K562 (cell line): Measurements from ENCODE around the gene C5orf52. TPM values are rescaled to one million over a fixed set of nuclear protein-coding genes. Genes with fewer than 3 reads are reported as not detected.

Experiments used
- ATAC-seq: fragments of 200-7000 bp; cut with Tn5 transposase; 3 replicates; pipeline ENCODE4 v1.9.1; 2020; ENCODE audit warnings: moderate library complexity
- BruUV-seq: library from RNA; stranded (reverse); fragments of 400-500 nt; replicated peaks from 2 replicates; lab custom pipeline; 2021; lab: Mats Ljungman, UMichigan
- CTCF ChIA-PET: fragments of 300-600 bp; formaldehyde crosslinking; extraction: SDS; loops from one replicate; lab custom pipeline; 2021; ENCODE audit warnings: low intra/inter-chr PET ratio; lab: Yijun Ruan, JAX
- POLR2A ChIA-PET: fragments of 300-600, 350-650 bp; sonication (Branson Sonifier 250); formaldehyde crosslinking; extraction: SDS; loops from one replicate; lab custom pipeline; 2021; ENCODE audit warnings: antibody characterized with exemption, inconsistent platforms; lab: Yijun Ruan, JAX
- DNase-seq, 4 experiments: peaks; one replicate each; pipeline versions ENCODE4 v3.0.0 to v3.0.0-alpha.2; 2011 to 2018; ENCODE audit warnings: low spot score in 3 of 4, mixed read lengths in 3 of 4; ENCODE audit errors: extremely low read depth in 1 of 4
- FAIRE-seq: peaks from 2 replicates; lab custom pipeline; 2011; peaks lifted over from hg19 to GRCh38; lab: Jason Lieb, UNC
- H2AFZ ChIP-seq: 2 replicates; pipeline ENCODE4 v1.6.0; 2011; ENCODE audit warnings: low read depth, low read length, control low read depth, inconsistent platforms
- H3K27ac ChIP-seq: fragments of 200-600 bp; 3 replicates; pipeline ENCODE4 v1.8.0; 2011; ENCODE audit warnings: low read depth, mild to moderate bottlenecking, control low read depth, inconsistent platforms, low read length, moderate library complexity, mixed read lengths; ENCODE audit errors: extremely low read depth
- H3K27me3 ChIP-seq, 2 experiments: fragments of 300-600 bp in 1 of 2; 2 replicates in 1 of 2; 3 replicates in 1 of 2; pipeline versions ENCODE4 v1.6.0 to v1.8.0; 2011; ENCODE audit warnings: inconsistent platforms in 2 of 2, low read length in 2 of 2, mild to moderate bottlenecking in 1 of 2, mixed read lengths in 1 of 2, moderate library complexity in 1 of 2; ENCODE audit not compliant: control insufficient read depth in 2 of 2, insufficient read depth in 2 of 2
- H3K36me3 ChIP-seq: fragments of 300-600 bp; 3 replicates; pipeline ENCODE4 v1.8.0; 2011; ENCODE audit warnings: mild to moderate bottlenecking, low read length, inconsistent platforms; ENCODE audit not compliant: control insufficient read depth, insufficient read depth
- H3K4me1 ChIP-seq, 2 experiments: fragments of 200-600 bp in 1 of 2; replicated peaks in 1 of 2; 2 replicates in 1 of 2; 3 replicates in 1 of 2; pipeline versions ENCODE4 v1.5.1 to v1.8.0; 2011; ENCODE audit warnings: inconsistent platforms in 2 of 2, low read length in 2 of 2, mild to moderate bottlenecking in 1 of 2, mixed read lengths in 1 of 2, moderate library complexity in 1 of 2; ENCODE audit not compliant: control insufficient read depth in 2 of 2, insufficient read depth in 2 of 2
- H3K4me2 ChIP-seq: 2 replicates; pipeline ENCODE4 v1.6.1; 2011; ENCODE audit warnings: low read length, control low read depth, inconsistent platforms, mixed read lengths; ENCODE audit not compliant: insufficient read depth
- H3K4me3 ChIP-seq: fragments of 200-600 bp; sonication (generic), shearing (Covaris generic); 2 replicates; pipeline ENCODE4 v1.5.1; 2016; ENCODE audit warnings: control low read depth, inconsistent platforms
- H3K79me2 ChIP-seq: fragments of 200-600 bp; 3 replicates; pipeline ENCODE4 v1.8.0; 2011; ENCODE audit warnings: low read length, inconsistent platforms; ENCODE audit not compliant: control insufficient read depth, insufficient read depth
- H3K9ac ChIP-seq, 2 experiments: 2 replicates each; pipeline versions ENCODE4 v1.6.0 to v1.6.1; 2011; ENCODE audit warnings: low read depth in 2 of 2, low read length in 2 of 2, control low read depth in 1 of 2, inconsistent platforms in 1 of 2, mild to moderate bottlenecking in 1 of 2, mixed read lengths in 1 of 2; ENCODE audit not compliant: insufficient read depth in 1 of 2
- H3K9me1 ChIP-seq: one replicate; pipeline ENCODE4 v1.6.0; 2011; ENCODE audit warnings: inconsistent platforms, mild to moderate bottlenecking, low read length, moderate library complexity; ENCODE audit not compliant: control insufficient read depth, insufficient read depth
- H3K9me3 ChIP-seq: replicated peaks from 2 replicates; pipeline ENCODE4 v1.5.1; 2011; ENCODE audit warnings: low read depth, low read length, inconsistent platforms; ENCODE audit not compliant: control insufficient read depth, insufficient read depth
- H4K20me1 ChIP-seq: replicated peaks from 2 replicates; pipeline ENCODE4 v1.6.1; 2011; ENCODE audit warnings: low read length, inconsistent platforms, mixed read lengths; ENCODE audit not compliant: control insufficient read depth, insufficient read depth
- ARID3B ChIP-seq: fragments of 250-450 bp; sonication (Bioruptor Pico); IDR thresholded peaks from 2 replicates; pipeline ENCODE4 v1.4.0; 2020; ENCODE audit warnings: borderline replicate concordance
- ARNT ChIP-seq, 2 experiments: fragments of 450-650 bp; IDR thresholded peaks; 2 replicates each; pipeline ENCODE4 v1.6.1; 2016; ENCODE audit warnings: mild to moderate bottlenecking in 1 of 2
- CTCFL ChIP-seq: IDR thresholded peaks from 2 replicates; pipeline ENCODE4 v1.6.1; 2011; ENCODE audit warnings: borderline replicate concordance, low read depth, mild to moderate bottlenecking, moderate library complexity, low read length; ENCODE audit not compliant: insufficient read depth, poor library complexity, severe bottlenecking
- GTF2A2 ChIP-seq: IDR thresholded peaks from 2 replicates; pipeline ENCODE4 v1.6.1; 2016; ENCODE audit warnings: mild to moderate bottlenecking, missing genetic modification characterization, missing compliant biosample characterization
- HMG20A ChIP-seq: fragments of 450-650 bp; formaldehyde crosslinking; conservative IDR thresholded peaks from 2 replicates; pipeline ENCODE4 v1.4.0; 2020; ENCODE audit warnings: mild to moderate bottlenecking, mixed read lengths
- MCM3 ChIP-seq: fragments of 450-650 bp; IDR thresholded peaks from 2 replicates; pipeline ENCODE4 v1.6.1; 2016
- PML ChIP-seq: IDR thresholded peaks from 2 replicates; pipeline ENCODE4 v1.6.1; 2012; ENCODE audit warnings: low read length, inconsistent platforms
- RBM15 ChIP-seq: fragments of 200-400 bp; formaldehyde crosslinking; IDR thresholded peaks from 2 replicates; pipeline ENCODE4 v1.6.1; 2018; ENCODE audit warnings: mild to moderate bottlenecking, low read length, moderate library complexity; ENCODE audit not compliant: insufficient read depth
- SAFB2 ChIP-seq: fragments of 200-400 bp; formaldehyde crosslinking; IDR thresholded peaks from 2 replicates; pipeline ENCODE4 v1.6.1; 2018; ENCODE audit warnings: borderline replicate concordance, low read length, low read depth, moderate library complexity; ENCODE audit not compliant: severe bottlenecking
- TSC22D4 ChIP-seq: fragments of 450-650 bp; IDR thresholded peaks from 2 replicates; pipeline ENCODE4 v1.6.1; 2016; ENCODE audit warnings: missing genetic modification characterization, missing biosample characterization, control low read depth
- ZBTB1 ChIP-seq: sonication (generic); formaldehyde crosslinking; IDR thresholded peaks from 2 replicates; pipeline ENCODE4 v1.8.1; 2023; ENCODE audit warnings: missing genetic modification reagents, low read depth, mild to moderate bottlenecking, borderline replicate concordance
- ZBTB9 ChIP-seq: fragments of 450-650 bp; formaldehyde crosslinking; IDR thresholded peaks from 2 replicates; pipeline ENCODE4 v1.4.0; 2020; ENCODE audit warnings: mild to moderate bottlenecking, moderate library complexity
- ZNF184 ChIP-seq: sonication (generic); formaldehyde crosslinking; IDR thresholded peaks from 2 replicates; pipeline ENCODE4 v1.5.0; 2020; ENCODE audit warnings: missing genetic modification reagents
- ZNF431 ChIP-seq: sonication (generic); formaldehyde crosslinking; IDR thresholded peaks from 2 replicates; pipeline ENCODE4 v1.8.0; 2022; ENCODE audit warnings: mild to moderate bottlenecking, missing genetic modification reagents
- ZNF511 ChIP-seq: sonication (generic); formaldehyde crosslinking; IDR thresholded peaks from 2 replicates; pipeline ENCODE4 v1.8.0; 2022; ENCODE audit warnings: mild to moderate bottlenecking, missing genetic modification reagents
- ZNF696 ChIP-seq: fragments of 250-450 bp; sonication (Bioruptor Pico); conservative IDR thresholded peaks from 2 replicates; pipeline ENCODE4 v1.4.0; 2020; ENCODE audit warnings: mild to moderate bottlenecking, moderate library complexity
- ZNF79 ChIP-seq: fragments of 250-450 bp; sonication (Bioruptor Pico); IDR thresholded peaks from 2 replicates; pipeline ENCODE4 v1.4.0; 2020; ENCODE audit warnings: low read depth, mild to moderate bottlenecking, moderate library complexity
- in situ Hi-C: fragments of 300-500 bp; cut with MboI; formaldehyde crosslinking; loops from 4 replicates; pipeline ENCODE4 v1.15.0; 2018; ENCODE audit warnings: inconsistent platforms, mixed read lengths
- intact Hi-C: fragments of 100-400 bp; cut with micrococcal nuclease; formaldehyde crosslinking; loops from 2 replicates; pipeline ENCODE4 v1.14.2; 2022
- polyA plus RNA-seq, 8 experiments: library from polyadenylated mRNA; depleted of rRNA in 4 of 8; stranded (reverse) in 5 of 8; unstranded in 3 of 8; fragments of >200 nt; fragmentation: Nextera tagmentation in 2 of 8; fragmentation: Illumina TruSeq in 1 of 8; extraction: Ambion mirVana in 2 of 8; extraction: Trizol in 1 of 8; gene quantifications; 2 replicates each; pipeline versions ENCODE4 v1.2.1 to v1.2.3, GENCODE V29; 2011 to 2014; ENCODE audit warnings: inconsistent platforms in 1 of 8, missing spikeins in 1 of 8
- total RNA-seq, 7 experiments: library from RNA; depleted of rRNA in 6 of 7; stranded (reverse); fragments of >200 nt in 6 of 7; fragmentation: Illumina TruSeq in 2 of 7; extraction: Trizol in 2 of 7; gene quantifications; 2 replicates each; pipeline versions ENCODE4 v1.2.1 to v1.2.3, GENCODE V29; 2011 to 2021; ENCODE audit warnings: low replicate concordance in 1 of 7

Gene C5orf52
- total and polyA plus RNA-seq, 9 of the 15 experiments (the other 6 are each of a cell fraction or from before 2014, with no cell fraction given): not detected

GRCh38 chr5:157714596-157714864 lies 43.2 kb downstream of the C5orf52 start:
- FAIRE-seq: no peak
- in situ Hi-C loops: no loop called here
- Histone ChIP-seq H3K27ac (no peak overlapping the region), H3K4me3 (no peak overlapping the region), H3K36me3 (no peaks in the 10 kb centered on the region), H3K9me1 (no peaks in the 10 kb centered on the region), H2AFZ (no peak overlapping the region), H3K9me3 (no peaks in the 10 kb centered on the region), H3K27me3 (no peaks in the 10 kb centered on the region), H3K4me1 (peaks cover 3 to 5% of the 10 kb centered on the region in 2 experiments; a peak in 2 of 5 replicates), H3K4me2 (no peak overlapping the region), H4K20me1 (no peaks in the 10 kb centered on the region), H3K9ac (no peak overlapping the region), H3K79me2 (no peaks in the 10 kb centered on the region)
- CTCF ChIA-PET: no interaction called here
- intact Hi-C loops: no loop called here
- no peak for TF ChIP-seq RBM15
- TF ChIP-seq HMG20A (CRISPR knock-in tag): no peak
- no peak for TF ChIP-seq MCM3
- no peak for TF ChIP-seq ARNT (IDR thresholded peaks at IDR 0.05)
- TF ChIP-seq ZNF184: no peak
- TF ChIP-seq SAFB2: no peak
- TF ChIP-seq ZBTB1 (CRISPR knock-in tag): no peak
- TF ChIP-seq GTF2A2 (tag): no peak
- no peak for TF ChIP-seq ZNF511 (CRISPR knock-in tag)
- no peak for TF ChIP-seq TSC22D4 (tag)
- no peak for TF ChIP-seq ZNF79 (CRISPR knock-in tag)
- no peak for TF ChIP-seq ZNF696 (CRISPR knock-in tag)
- no peak for TF ChIP-seq PML
- no peak for TF ChIP-seq ARID3B (CRISPR knock-in tag)
- TF ChIP-seq CTCFL: no peak
- no peak for TF ChIP-seq ZNF431
- TF ChIP-seq ZBTB9: no peak
- TF ChIP-seq, all 486 proteins: peak for 0
- POLR2A ChIA-PET: no interaction called here
- ATAC-seq: no peak
- BruUV-seq: no TSS peak
- no peak for DNase-seq
